IPS-15b (cell line): ENCODE measurements around the gene HMGCS2.

ENCODE experiments used
- H3K27me3 ChIP-seq: one replicate; pipeline ENCODE4 v1.6.1; 2013; ENCODE audit warnings: low read length; ENCODE audit not compliant: control insufficient read depth, insufficient read depth
- H3K36me3 ChIP-seq: one replicate; pipeline ENCODE4 v1.6.1; 2013; ENCODE audit warnings: low read length; ENCODE audit not compliant: control insufficient read depth, insufficient read depth
- H3K4me1 ChIP-seq: one replicate; pipeline ENCODE4 v1.6.1; 2013; ENCODE audit warnings: mild to moderate bottlenecking, low read length; ENCODE audit not compliant: control insufficient read depth, insufficient read depth
- H3K4me3 ChIP-seq: one replicate; pipeline ENCODE4 v1.5.1; 2013; ENCODE audit warnings: low read depth, low read length
- H3K9ac ChIP-seq: one replicate; pipeline ENCODE4 v1.6.1; 2013; ENCODE audit warnings: low read depth, mild to moderate bottlenecking, low read length
- H3K9me3 ChIP-seq: one replicate; pipeline ENCODE4 v1.6.1; 2013; ENCODE audit warnings: mild to moderate bottlenecking, low read length; ENCODE audit not compliant: control insufficient read depth, insufficient read depth

The HMGCS2 gene

DNA sequence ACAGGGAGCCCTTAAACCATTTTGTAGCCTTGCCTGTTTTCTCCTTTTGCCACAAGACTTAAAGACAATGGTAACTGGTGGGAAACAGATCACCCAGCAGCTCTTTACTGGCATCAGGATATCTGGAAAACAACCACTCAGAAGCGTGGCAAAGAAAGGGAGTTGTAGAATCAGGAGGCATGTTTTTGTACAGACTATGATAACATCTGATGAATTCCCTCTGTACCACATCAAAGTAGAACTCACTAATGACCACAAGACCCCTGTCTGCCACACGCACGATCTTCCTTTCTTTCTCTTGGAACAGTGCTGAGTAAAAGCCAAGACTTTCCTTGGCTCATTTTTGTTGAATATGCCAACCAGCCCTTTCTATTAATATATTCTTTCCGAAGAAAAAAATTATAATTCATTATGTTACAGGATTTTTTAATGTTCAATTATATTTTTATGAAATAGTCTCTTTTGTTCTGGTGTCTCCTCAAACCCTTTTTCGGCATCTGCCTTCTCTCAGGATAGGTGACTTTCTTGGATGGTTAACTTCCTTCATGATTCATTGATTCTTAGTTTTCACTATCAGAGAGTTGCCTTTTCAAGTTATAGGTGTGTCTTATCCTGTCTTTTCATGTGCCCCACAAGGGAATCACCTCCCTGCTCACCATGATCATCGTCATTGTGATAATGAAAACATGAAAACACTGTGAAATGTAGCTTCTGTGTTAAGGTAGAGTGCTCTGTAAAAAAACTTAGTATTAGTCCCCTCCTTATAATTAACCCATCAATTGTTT is 64.8 kb downstream of the HMGCS2 start:
- H3K9me3 ChIP-seq: peaks cover 4% of the 10 kb centered on the region
- no peak overlapping the region for H3K9ac ChIP-seq
- H3K4me3 ChIP-seq: no peak overlapping the region
- no peaks in the 10 kb centered on the region for H3K27me3 ChIP-seq
- no peaks in the 10 kb centered on the region for H3K36me3 ChIP-seq
- peaks cover 2% of the 10 kb centered on the region for H3K4me1 ChIP-seq

DNA sequence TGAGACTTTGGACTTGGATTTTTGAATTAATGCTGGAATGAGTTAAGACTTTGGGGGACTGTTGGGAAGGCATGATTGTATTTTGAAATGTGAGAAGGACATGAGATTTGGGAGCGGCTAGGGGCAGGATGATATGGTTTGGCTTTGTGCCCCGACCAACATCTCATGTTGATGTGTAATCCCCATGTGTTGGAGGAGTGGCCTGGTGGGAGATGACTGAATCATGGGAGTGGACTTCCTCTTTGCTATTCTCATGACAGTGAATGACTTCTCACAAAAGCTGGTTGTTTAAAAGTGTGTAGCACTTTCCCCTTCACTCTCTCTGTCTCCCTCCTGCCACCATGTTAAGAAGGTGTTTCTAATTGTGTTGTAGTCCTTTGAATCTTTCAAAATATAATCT is 66.3 kb downstream of the HMGCS2 start:
- Histone ChIP-seq H3K9ac (no peak overlapping the region), H3K9me3 (peaks cover 4% of the 10 kb centered on the region), H3K36me3 (no peaks in the 10 kb centered on the region), H3K4me3 (no peak overlapping the region), H3K27me3 (no peaks in the 10 kb centered on the region), H3K4me1 (no peaks in the 10 kb centered on the region)

DNA sequence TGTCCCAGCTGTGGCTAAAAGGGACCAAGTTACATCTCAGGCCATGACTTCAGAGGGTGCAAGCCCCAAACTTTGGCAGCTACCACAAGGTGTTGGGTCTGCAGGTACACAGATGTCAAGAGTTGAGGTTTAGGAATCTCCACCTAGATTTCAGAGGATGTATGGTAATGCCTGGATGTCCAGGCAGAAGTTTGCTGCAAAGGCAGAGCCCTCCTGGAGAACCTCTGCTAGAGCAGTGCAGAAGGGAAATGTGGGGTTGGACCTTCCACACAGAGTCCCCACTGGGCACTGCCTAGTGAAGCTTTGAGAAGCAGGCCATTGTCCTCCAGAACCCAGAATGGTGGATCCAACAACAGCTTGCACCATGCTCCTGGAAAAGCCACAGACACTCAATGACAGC is 67.0 kb downstream of the HMGCS2 start:
- Histone ChIP-seq H3K4me1 (no peaks in the 10 kb centered on the region), H3K27me3 (no peaks in the 10 kb centered on the region), H3K9ac (no peak overlapping the region), H3K36me3 (no peaks in the 10 kb centered on the region), H3K9me3 (peaks cover 4% of the 10 kb centered on the region), H3K4me3 (no peak overlapping the region)

DNA sequence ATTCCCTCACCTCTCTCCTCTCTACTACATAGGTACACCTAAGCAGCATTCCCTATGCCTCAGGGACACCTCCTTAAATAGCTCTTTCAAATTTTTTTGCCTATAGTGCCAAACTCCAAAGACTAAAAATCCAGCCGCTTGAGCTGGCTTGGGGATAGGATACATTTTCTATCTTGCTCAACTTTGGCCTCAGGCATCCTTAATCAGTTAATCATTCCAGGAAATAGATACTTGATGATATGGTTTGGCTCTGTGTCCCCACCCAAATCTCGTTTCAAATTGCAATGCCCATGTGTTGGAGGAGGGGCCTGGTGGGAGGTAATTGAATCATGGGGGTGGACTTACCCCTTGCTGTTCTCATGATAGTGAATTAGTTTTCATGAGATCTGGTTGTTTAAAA is 68.4 kb downstream of the HMGCS2 start:
- Histone ChIP-seq H3K9ac (no peak overlapping the region), H3K27me3 (no peaks in the 10 kb centered on the region)

More for the DNA sequence above, 68.4 kb downstream of the HMGCS2 start:
- H3K4me1 ChIP-seq: no peaks in the 10 kb centered on the region
- no peak overlapping the region for H3K4me3 ChIP-seq
- H3K36me3 ChIP-seq: no peaks in the 10 kb centered on the region
- peaks cover 4% of the 10 kb centered on the region for H3K9me3 ChIP-seq
